Testis (tissue), 5 donors: ENCODE data around the gene LAS1L. TPM values are rescaled to one million over a fixed set of nuclear protein-coding genes. Genes with fewer than 3 reads are reported as not detected.
A peak's percentile ranks its signal among the peaks of the same experiment; 100 is the strongest.

Source experiments
- DNase-seq: peaks from one replicate; pipeline ENCODE4 v3.0.0-alpha.2; 2019
- H3K27ac ChIP-seq, 2 donors: fragments of 200-600 bp; sonication (generic); one replicate each; pipeline ENCODE4 v1.5.1; 2019
- H3K27me3 ChIP-seq: fragments of 200-600 bp; sonication (generic); one replicate; pipeline ENCODE4 v1.5.1; 2019
- H3K36me3 ChIP-seq: fragments of 200-600 bp; sonication (generic); one replicate; pipeline ENCODE4 v1.5.1; 2017; ENCODE audit warnings: low read depth; ENCODE audit errors: missing control alignments
- H3K4me1 ChIP-seq: fragments of 200-600 bp; sonication (generic); one replicate; pipeline ENCODE4 v1.5.1; 2019
- H3K4me3 ChIP-seq, 2 donors: fragments of 200-600 bp; sonication (generic); one replicate each; pipeline ENCODE4 v1.5.1; 2017 to 2019
- H3K9me3 ChIP-seq: fragments of 200-600 bp; sonication (generic); one replicate; pipeline ENCODE4 v1.5.1; 2017
- POLR2A ChIP-seq: fragments of 450-650 bp; IDR thresholded peaks from one replicate; pipeline ENCODE4 v1.6.1; 2017; ENCODE audit warnings: antibody characterized with exemption, mild to moderate bottlenecking, moderate library complexity
- WGBS, 2 donors: methylation state at CpG; one replicate each; pipeline ENCODE4 v1.1.5; 2018; 5-methylcytosine and 5-hydroxymethylcytosine counted together
- intact Hi-C: fragments of 100-400 bp; cut with DNase I; formaldehyde crosslinking; loops from one replicate; pipeline ENCODE4 v1.15.1; 2023; ENCODE audit warnings: low total_unique reads
- long read RNA-seq, 2 donors: transcript quantifications; one replicate each; lab custom pipeline, GENCODE V29; 2026
- polyA plus RNA-seq: library from polyadenylated mRNA; stranded (reverse); fragments of 350-450 nt; fragmentation: Illumina TruSeq; extraction: RNeasy Lipid Tissue Mini Kit (QIAGEN cat#74804); gene quantifications from one replicate; pipeline ENCODE4 v1.2.3, GENCODE V29; 2014; ENCODE audit warnings: low read depth, low replicate concordance; ENCODE audit not compliant: insufficient read depth
- total RNA-seq, 2 donors: library from RNA; depleted of rRNA; stranded (reverse); fragments of >200 nt; gene quantifications; one replicate each; pipeline ENCODE4 v1.2.3, GENCODE V29; 2016
- TF ChIP-seq, protein P1 (sequence below), 3 experiments: fragments of 450-650 bp in 2 of 3; fragments of 200-600 bp in 1 of 3; sonication (generic) in 1 of 3; IDR thresholded peaks; one replicate each; pipeline ENCODE4 v1.5.1; 2016 to 2019; ENCODE audit warnings: antibody characterized with exemption in 3 of 3, mild to moderate bottlenecking in 2 of 3, moderate library complexity in 1 of 3

Gene LAS1L
- total RNA-seq (10 to 100 TPM; 87.8 to 89.7 TPM), polyA plus RNA-seq (50.8 TPM)
- long read RNA-seq, donor 1, transcript LAS1L-202 (13 exons, 2,386 nt), result major isoform, 6 of 7 reads
- long read RNA-seq, donor 1, partial matches to known transcripts, result 0 of 7 reads
- long read RNA-seq, donor 1, other reads (novel, unspliced or antisense), result 0 of 7 reads
- long read RNA-seq, donor 2, partial matches to known transcripts, result 0 of 4 reads
- long read RNA-seq, donor 2, other reads (novel, unspliced or antisense), result 0 of 4 reads

DNA sequence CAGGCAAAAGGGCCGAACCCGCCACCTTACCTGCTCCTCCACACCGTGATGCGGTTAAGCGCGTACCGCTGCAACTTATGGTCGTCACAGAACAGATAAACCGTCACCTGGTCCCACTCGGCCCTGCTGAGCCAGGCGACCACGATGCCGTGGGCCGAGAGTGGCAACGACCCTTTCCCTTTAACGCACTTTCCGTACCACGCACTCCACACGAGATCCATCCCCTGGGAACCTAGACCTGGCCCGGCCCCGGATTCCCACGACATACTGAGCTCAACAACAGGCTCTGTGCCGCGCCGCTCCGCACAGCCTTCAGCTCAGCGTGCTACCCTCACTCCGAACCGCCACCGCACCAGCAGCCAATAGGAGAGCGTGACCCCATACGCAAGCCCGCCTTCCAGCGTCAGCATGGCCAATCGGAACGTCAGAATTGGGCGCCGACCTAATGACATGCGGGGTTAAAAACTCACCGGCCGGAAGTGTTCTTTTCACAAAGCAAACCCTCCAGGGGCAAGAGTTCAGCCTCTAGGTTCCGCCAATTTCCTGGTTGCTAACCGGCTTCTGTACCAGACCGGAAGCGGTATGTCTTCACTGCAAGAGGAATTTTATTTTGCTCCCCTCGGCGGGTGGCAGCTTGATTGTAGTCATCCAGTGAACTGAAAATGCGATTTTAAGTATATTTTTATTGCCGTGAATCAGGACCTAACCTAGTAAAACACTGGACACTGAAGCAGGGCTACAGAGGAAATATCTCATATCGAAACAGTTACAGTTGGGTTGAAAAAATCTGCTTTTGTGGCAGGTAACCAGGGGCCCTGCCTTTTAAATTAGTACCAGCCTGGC is at the start of gene LAS1L:
Gene LAS1L (minus strand): TSS at position 338 of the 843 bp plus-strand sequence. CDS start 72 bp downstream, at position 266.
- TF ChIP-seq, protein P1, sequence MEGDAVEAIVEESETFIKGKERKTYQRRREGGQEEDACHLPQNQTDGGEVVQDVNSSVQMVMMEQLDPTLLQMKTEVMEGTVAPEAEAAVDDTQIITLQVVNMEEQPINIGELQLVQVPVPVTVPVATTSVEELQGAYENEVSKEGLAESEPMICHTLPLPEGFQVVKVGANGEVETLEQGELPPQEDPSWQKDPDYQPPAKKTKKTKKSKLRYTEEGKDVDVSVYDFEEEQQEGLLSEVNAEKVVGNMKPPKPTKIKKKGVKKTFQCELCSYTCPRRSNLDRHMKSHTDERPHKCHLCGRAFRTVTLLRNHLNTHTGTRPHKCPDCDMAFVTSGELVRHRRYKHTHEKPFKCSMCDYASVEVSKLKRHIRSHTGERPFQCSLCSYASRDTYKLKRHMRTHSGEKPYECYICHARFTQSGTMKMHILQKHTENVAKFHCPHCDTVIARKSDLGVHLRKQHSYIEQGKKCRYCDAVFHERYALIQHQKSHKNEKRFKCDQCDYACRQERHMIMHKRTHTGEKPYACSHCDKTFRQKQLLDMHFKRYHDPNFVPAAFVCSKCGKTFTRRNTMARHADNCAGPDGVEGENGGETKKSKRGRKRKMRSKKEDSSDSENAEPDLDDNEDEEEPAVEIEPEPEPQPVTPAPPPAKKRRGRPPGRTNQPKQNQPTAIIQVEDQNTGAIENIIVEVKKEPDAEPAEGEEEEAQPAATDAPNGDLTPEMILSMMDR (IDR thresholded peaks at IDR 0.05), result no peak
- TF ChIP-seq POLR2A, result no peak
- Histone ChIP-seq H3K27me3 (no peaks in the 10 kb centered on the region), H3K27ac (peak within 1 kb of the TSS; percentile 24 to 52), H3K36me3 (no peaks in the 10 kb centered on the region), H3K4me1 (peaks cover 4% of the 10 kb centered on the region), H3K9me3 (no peaks in the 10 kb centered on the region), H3K4me3 (peak within 1 kb of the TSS; percentile 68 to 80)
- intact Hi-C loops, result no loop called here
- WGBS, 2 donors, result 0 to 1% methylated on average over 5 to 49 of the region's 50 CpGs
- peak; percentile 93 for DNase-seq

DNA sequence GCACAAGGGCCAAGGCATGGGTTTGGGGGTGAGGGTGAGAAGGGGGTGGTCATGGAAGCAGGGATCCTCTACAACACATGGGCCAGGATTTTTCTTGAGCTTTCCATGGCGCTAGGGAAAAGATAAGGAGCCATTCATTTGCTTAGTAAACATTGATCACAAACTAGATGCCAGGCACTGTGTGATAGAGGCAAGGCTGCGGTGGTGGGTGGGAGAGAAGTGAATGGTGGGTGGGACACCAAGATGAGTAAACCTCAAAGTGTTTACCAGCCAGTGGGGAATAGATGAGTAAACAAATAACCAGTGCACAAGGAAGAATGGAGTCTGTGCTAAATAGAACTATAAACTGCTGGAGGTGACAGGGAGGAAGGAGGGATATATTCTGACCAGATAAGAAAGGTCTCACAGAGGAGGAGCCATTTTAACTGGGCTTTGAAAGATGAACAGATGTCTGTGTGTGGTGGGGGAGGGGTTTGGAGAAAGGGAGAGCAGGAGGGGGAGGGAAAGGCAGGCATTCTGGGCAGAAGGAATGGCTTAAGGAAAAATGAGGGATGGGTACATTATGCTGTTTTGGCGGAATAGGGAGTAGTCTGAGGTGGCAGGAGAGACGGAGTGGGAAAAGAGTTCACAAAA is 48.0 kb upstream of the LAS1L start:
- no peak for DNase-seq
- Histone ChIP-seq H3K27ac (no peak overlapping the region), H3K4me1 (no peaks in the 10 kb centered on the region), H3K9me3 (no peaks in the 10 kb centered on the region), H3K27me3 (no peaks in the 10 kb centered on the region), H3K36me3 (no peaks in the 10 kb centered on the region), H3K4me3 (no peak overlapping the region)
- TF ChIP-seq, protein P1 (IDR thresholded peaks at IDR 0.05), result no peak
- TF ChIP-seq POLR2A, result no peak
- 79 to 80% methylated on average over 4 of the region's 4 CpGs for WGBS, 2 donors
- intact Hi-C loops, result no loop called here

DNA sequence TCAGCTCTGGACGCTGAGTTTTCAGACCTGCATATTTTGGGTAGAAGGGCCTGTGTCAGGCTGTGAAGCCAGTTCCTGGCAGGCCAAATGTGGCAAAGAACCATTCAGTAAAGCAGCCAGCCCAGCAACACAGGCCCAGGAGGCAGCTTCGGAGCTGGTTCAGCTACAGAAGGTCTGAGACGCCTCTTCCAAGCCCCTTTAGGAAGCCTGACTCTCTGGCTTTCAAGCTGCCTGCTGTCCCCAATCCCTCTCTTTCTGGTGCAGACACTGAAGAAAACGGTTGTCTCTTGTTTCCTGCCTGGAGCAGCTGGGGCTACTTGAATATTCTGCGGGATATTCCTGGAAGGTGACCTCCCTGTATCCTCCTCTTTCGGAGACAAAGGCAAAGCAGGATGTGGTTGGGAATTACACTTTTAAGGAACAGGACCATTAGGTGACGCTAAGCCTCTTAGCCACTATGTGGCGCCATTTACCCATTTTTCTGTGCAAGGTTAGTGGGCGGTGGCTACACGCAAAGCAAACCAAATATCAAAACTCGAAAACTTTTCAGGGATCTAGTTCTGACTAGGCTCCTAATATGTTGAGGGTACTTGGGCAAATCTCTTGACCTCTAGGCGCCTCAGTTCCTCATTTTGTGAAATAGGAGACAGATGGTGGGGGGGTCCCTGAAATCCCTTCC is 47.2 kb upstream of the LAS1L start:
- peak; percentile 66 for DNase-seq
- Histone ChIP-seq H3K27me3 (no peaks in the 10 kb centered on the region), H3K9me3 (no peaks in the 10 kb centered on the region), H3K36me3 (no peaks in the 10 kb centered on the region), H3K4me3 (no peak overlapping the region), H3K4me1 (no peaks in the 10 kb centered on the region), H3K27ac (no peak overlapping the region)
- intact Hi-C loops, result no loop called here
- WGBS, 2 donors, result 2 to 11% methylated on average over 5 to 10 of the region's 12 CpGs
- no peak for TF ChIP-seq POLR2A
- TF ChIP-seq, protein P1 (IDR thresholded peaks at IDR 0.05), result peak in 2 of 3 experiments; percentile 63 to 65

DNA sequence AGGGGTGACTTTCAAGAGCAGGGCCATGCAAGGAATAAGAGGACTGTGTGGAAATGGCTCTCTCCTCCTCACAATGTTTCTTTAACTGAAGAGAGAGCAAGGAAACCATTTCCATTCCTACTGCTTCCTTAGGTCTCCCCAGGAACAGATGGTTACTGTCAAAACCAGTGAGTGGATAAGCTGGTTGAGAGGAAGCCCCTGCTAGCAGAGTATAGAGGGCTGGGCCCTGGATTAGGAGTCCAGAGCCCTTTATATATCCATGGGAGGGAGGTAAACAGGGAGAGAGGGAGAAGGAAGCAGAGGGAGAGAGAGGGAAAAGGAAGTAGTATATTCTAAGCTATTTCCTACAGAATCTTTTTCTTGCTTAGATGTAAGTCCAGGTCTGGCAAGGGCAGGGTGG is 43.8 kb upstream of the LAS1L start:
- H3K36me3 ChIP-seq, result no peaks in the 10 kb centered on the region
- no peak overlapping the region for H3K27ac ChIP-seq
- H3K4me3 ChIP-seq, result no peak overlapping the region
- TF ChIP-seq, protein P1 (IDR thresholded peaks at IDR 0.05), result no peak
- no peak for TF ChIP-seq POLR2A
- H3K9me3 ChIP-seq, result no peaks in the 10 kb centered on the region
- no peak for DNase-seq
- intact Hi-C loops, result no loop called here
- no peaks in the 10 kb centered on the region for H3K27me3 ChIP-seq
- no peaks in the 10 kb centered on the region for H3K4me1 ChIP-seq
